ENCODE measurements around the gene TPH1. TPM values are rescaled to one million over a fixed set of nuclear protein-coding genes. Genes with fewer than 3 reads are reported as not detected.

Gene TPH1
- total and polyA plus RNA-seq, 10 of the 15 experiments (the other 5 are each of a cell fraction or from before 2014, with no cell fraction given): 0.05 to 0.82 (median 0.29) TPM

DNA sequence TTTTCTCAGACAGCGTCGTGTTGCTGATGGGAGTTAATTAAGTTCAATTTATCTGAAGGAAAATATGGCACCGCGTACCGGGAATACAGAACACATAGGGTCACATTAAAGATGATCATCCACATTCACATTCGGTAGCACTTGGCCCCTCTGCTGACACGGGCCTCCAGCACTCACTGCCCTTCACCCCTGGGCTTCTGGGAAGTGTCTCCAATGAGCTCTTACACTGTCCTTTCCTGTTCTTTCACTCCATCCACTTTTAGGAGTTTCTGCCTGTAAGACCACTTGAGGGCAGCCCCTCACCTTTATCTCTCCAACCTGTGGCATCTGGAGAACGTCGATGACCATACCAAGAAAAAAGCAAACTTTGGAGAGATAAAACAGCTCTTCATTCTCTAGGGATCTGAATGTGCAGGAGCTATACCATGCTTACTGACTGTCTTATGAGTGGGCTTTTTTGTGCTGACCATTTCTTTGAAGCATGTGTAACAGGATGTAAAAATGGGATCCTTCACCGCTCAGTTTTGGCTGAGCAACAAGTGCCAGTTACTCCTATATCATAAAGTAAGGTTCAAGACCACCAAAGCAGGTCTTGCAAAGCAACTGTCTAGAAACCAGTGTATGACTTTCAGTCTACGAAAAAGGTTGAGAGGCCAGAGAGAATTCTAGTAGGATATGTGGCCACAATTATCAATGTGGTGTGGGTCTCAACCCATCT lies 32.1 kb downstream of the TPH1 start:
- SMC1A ChIA-PET (ENCODE audit: uncharacterized antibody, unreplicated experiment): interaction anchor here (0.8 to 2.0 kb wide), 11 partner anchors 10 to 512 kb away, joined by 3 to 14 read pairs (median 4); partner anchors contain the start of genes SAAL1 and TSG101
- CTCF ChIA-PET: interaction anchor here (0.5 to 2.3 kb wide), 19 partner anchors 15 to 241 kb away, joined by 3 to 15 read pairs (median 3); partner anchors contain the start of gene SAAL1
- DNase-seq (ENCODE audit: low read depth, low spot score) (no peak), FAIRE-seq (peak; percentile 31), ATAC-seq (no peak)
- Histone ChIP-seq H3K36me3 (ENCODE audit: control insufficient read depth in 2 of 2, insufficient read depth in 2 of 2, low read length in 1 of 2) (no peaks in the 10 kb centered on the region), H2AFZ (ENCODE audit: control insufficient read depth, low read depth, low read length) (peak overlapping the region; percentile 95), H3K27ac (ENCODE audit: control insufficient read depth, insufficient read depth) (peak overlapping the region; percentile 78), H3K9ac (ENCODE audit: control insufficient read depth, insufficient read depth, low read length) (peak overlapping the region; percentile 82), H3K79me2 (ENCODE audit: control insufficient read depth, insufficient read depth, low read length) (peaks cover 9% of the 10 kb centered on the region), H4K20me1 (ENCODE audit: control insufficient read depth, insufficient read depth) (no peaks in the 10 kb centered on the region), H3K27me3 (replicated peaks in 1 of 2; ENCODE audit: control insufficient read depth in 2 of 2, insufficient read depth in 2 of 2, low read length in 1 of 2) (no peaks in the 10 kb centered on the region), H3K4me3 (peak overlapping the region; percentile 88), H3K4me2 (ENCODE audit: control insufficient read depth, insufficient read depth) (peak overlapping the region; percentile 69), H3K9me3 (replicated peaks; ENCODE audit: control insufficient read depth, insufficient read depth, low read length) (no peaks in the 10 kb centered on the region), H3K4me1 (ENCODE audit: control insufficient read depth, insufficient read depth, low read length) (peaks cover 23% of the 10 kb centered on the region)
- in situ Hi-C loops (cut with MboI): no loop called here
- intact Hi-C loops (cut with micrococcal nuclease; ENCODE audit: unreplicated experiment): loop anchor here (2.0 kb wide), 1 partner anchor 93 kb away; the partner anchor contains the start of gene SAAL1
- WGBS (ENCODE audit: insufficient coverage, insufficient replicate concordance, low lambda C conversion rate, missing lambda C conversion rate): 20% methylated on average over 11 of the region's 11 CpGs
- TF ChIP-seq MXI1 (IDR thresholded peaks at IDR 0.05; ENCODE audit: low read depth, low read length): no peak
- no peak for TF ChIP-seq RFX5 (IDR thresholded peaks at IDR 0.05; ENCODE audit: low read depth, low read length)
- TF ChIP-seq, protein P1, sequence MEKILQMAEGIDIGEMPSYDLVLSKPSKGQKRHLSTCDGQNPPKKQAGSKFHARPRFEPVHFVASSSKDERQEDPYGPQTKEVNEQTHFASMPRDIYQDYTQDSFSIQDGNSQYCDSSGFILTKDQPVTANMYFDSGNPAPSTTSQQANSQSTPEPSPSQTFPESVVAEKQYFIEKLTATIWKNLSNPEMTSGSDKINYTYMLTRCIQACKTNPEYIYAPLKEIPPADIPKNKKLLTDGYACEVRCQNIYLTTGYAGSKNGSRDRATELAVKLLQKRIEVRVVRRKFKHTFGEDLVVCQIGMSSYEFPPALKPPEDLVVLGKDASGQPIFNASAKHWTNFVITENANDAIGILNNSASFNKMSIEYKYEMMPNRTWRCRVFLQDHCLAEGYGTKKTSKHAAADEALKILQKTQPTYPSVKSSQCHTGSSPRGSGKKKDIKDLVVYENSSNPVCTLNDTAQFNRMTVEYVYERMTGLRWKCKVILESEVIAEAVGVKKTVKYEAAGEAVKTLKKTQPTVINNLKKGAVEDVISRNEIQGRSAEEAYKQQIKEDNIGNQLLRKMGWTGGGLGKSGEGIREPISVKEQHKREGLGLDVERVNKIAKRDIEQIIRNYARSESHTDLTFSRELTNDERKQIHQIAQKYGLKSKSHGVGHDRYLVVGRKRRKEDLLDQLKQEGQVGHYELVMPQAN (conservative IDR thresholded peaks at IDR 0.05): no peak
- TF ChIP-seq, protein P2, sequence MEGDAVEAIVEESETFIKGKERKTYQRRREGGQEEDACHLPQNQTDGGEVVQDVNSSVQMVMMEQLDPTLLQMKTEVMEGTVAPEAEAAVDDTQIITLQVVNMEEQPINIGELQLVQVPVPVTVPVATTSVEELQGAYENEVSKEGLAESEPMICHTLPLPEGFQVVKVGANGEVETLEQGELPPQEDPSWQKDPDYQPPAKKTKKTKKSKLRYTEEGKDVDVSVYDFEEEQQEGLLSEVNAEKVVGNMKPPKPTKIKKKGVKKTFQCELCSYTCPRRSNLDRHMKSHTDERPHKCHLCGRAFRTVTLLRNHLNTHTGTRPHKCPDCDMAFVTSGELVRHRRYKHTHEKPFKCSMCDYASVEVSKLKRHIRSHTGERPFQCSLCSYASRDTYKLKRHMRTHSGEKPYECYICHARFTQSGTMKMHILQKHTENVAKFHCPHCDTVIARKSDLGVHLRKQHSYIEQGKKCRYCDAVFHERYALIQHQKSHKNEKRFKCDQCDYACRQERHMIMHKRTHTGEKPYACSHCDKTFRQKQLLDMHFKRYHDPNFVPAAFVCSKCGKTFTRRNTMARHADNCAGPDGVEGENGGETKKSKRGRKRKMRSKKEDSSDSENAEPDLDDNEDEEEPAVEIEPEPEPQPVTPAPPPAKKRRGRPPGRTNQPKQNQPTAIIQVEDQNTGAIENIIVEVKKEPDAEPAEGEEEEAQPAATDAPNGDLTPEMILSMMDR (IDR thresholded peaks at IDR 0.05 in 2 of 3, conservative IDR thresholded peaks at IDR 0.05 in 1 of 3; ENCODE audit: control insufficient read depth in 2 of 3, extremely low read depth in 1 of 3, insufficient read depth in 1 of 3, low read depth in 3 of 3, low read length in 3 of 3): peak in 1 of 3 experiments; percentile 2; a peak in 1 of 6 replicates
- TF ChIP-seq TBL1XR1 (IDR thresholded peaks at IDR 0.05; ENCODE audit: low read depth, low read length): 0 out of 2 replicates have a peak, but pooled peaks have one; percentile 24
- TF ChIP-seq TCF3 (IDR thresholded peaks at IDR 0.05; ENCODE audit: borderline replicate concordance, insufficient read depth, low read depth, low read length): no peak
- no peak for TF ChIP-seq POLR2A (IDR thresholded peaks at IDR 0.05; ENCODE audit: low read depth, low read length)
- TF ChIP-seq SIN3A (IDR thresholded peaks at IDR 0.05; ENCODE audit: low read depth, low read length): no peak
- peak; percentile 38 for TF ChIP-seq RAD21 (IDR thresholded peaks at IDR 0.05; ENCODE audit: insufficient read depth, low read depth, low read length)
- TF ChIP-seq, protein P3, sequence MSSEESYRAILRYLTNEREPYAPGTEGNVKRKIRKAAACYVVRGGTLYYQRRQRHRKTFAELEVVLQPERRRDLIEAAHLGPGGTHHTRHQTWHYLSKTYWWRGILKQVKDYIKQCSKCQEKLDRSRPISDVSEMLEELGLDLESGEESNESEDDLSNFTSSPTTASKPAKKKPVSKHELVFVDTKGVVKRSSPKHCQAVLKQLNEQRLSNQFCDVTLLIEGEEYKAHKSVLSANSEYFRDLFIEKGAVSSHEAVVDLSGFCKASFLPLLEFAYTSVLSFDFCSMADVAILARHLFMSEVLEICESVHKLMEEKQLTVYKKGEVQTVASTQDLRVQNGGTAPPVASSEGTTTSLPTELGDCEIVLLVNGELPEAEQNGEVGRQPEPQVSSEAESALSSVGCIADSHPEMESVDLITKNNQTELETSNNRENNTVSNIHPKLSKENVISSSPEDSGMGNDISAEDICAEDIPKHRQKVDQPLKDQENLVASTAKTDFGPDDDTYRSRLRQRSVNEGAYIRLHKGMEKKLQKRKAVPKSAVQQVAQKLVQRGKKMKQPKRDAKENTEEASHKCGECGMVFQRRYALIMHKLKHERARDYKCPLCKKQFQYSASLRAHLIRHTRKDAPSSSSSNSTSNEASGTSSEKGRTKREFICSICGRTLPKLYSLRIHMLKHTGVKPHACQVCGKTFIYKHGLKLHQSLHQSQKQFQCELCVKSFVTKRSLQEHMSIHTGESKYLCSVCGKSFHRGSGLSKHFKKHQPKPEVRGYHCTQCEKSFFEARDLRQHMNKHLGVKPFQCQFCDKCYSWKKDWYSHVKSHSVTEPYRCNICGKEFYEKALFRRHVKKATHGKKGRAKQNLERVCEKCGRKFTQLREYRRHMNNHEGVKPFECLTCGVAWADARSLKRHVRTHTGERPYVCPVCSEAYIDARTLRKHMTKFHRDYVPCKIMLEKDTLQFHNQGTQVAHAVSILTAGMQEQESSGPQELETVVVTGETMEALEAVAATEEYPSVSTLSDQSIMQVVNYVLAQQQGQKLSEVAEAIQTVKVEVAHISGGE (CRISPR knock-in tag; IDR thresholded peaks at IDR 0.05): no peak
- no peak for TF ChIP-seq KAT2A (conservative IDR thresholded peaks at IDR 0.05; ENCODE audit: control insufficient read depth, low read depth, low read length)
- TF ChIP-seq, protein P4, sequence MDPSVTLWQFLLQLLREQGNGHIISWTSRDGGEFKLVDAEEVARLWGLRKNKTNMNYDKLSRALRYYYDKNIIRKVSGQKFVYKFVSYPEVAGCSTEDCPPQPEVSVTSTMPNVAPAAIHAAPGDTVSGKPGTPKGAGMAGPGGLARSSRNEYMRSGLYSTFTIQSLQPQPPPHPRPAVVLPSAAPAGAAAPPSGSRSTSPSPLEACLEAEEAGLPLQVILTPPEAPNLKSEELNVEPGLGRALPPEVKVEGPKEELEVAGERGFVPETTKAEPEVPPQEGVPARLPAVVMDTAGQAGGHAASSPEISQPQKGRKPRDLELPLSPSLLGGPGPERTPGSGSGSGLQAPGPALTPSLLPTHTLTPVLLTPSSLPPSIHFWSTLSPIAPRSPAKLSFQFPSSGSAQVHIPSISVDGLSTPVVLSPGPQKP (IDR thresholded peaks at IDR 0.05; ENCODE audit: low read depth, low read length): no peak
- TF ChIP-seq WRNIP1 (IDR thresholded peaks at IDR 0.05; ENCODE audit: borderline replicate concordance, low read depth, low read length): no peak
- TF ChIP-seq NFXL1 (IDR thresholded peaks at IDR 0.05; ENCODE audit: borderline replicate concordance): no peak
- POLR2A ChIA-PET: interaction anchor here (0.6 to 1.3 kb wide), 5 partner anchors 10 to 102 kb away, joined by 3 to 5 read pairs (median 4); partner anchors contain the start of gene SAAL1
- RAD21 ChIA-PET (ENCODE audit: unreplicated experiment): interaction anchor here (0.7 to 1.4 kb wide), 4 partner anchors 8 to 190 kb away, joined by 3 to 10 read pairs (median 4); no protein-coding TSS in a partner anchor
- BruUV-seq (replicated peaks): no TSS peak
